GM21528 (cell line): Measurements from ENCODE around the gene USP6NL.
"Not testable (repeated sequence)": the region's sequence is repeated elsewhere in the genome, so short reads cannot be mapped to it uniquely, and the experiment has no call there.

Experiments
- ATAC-seq: cut with Tn5 transposase; IDR thresholded peaks from one replicate; pipeline ENCODE4 v1.9.1; 2021; ENCODE audit warnings: mild to moderate bottlenecking, moderate library complexity; ENCODE audit not compliant: unreplicated experiment, low FRiP score

The USP6NL gene

DNA sequence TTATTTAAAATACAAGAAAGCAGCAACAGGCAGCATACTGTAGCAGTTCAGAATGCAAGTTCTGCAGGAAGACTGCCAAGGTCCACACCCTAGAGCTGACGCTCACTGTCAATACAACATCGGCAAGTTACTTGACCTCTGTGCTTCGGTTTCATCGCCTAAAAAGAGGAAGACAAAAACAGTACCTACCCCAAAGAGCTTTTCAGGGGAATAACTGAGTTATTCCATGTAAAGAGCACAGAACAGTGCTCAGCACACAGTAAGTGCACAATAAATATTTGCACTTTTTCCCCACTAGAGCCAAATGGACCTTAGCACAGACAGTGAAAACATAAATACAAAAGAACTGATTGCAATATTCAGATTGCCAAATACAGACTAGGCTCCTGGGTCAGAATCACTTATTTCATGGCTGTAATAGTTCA, 88.6 kb downstream of the USP6NL start:
- no peak for ATAC-seq

DNA sequence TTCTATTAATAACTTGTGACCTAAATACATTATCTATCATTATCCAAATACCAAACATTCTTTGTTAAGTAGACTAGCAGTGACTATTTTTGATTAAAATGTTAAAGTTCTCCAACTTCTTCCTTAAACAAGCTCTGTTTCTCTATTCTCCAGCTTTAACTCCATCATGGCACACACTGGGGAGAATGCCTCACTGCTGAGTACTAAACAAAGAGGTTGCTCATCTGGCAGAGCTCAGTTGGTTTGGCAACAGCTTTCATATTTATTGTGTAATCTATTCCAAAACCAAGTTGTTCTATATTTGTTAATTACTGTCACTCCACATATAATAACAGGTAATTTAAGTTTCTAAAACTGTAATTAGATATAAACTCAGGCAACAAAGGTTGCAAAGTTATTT, 89.6 kb downstream of the USP6NL start:
- ATAC-seq: no peak

DNA sequence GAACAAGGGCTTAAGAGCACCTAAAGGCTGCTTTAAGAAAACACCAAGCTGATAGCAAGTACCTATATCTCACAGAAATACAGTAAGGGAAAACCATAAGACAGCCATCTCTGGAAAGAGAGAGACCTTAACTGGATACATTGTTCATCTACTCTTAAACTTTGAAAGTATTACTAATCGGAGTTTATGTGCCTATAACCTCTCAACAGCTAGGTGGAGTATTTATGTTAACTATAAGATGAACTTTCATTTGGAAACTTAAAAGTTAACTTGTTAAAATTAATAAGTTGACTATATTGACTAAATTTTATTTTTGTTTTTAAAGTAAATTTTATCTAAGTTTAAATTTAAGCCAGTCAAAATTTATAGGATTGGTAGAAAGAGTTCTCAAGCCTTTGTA, 90.6 kb downstream of the USP6NL start:
- no peak for ATAC-seq

DNA sequence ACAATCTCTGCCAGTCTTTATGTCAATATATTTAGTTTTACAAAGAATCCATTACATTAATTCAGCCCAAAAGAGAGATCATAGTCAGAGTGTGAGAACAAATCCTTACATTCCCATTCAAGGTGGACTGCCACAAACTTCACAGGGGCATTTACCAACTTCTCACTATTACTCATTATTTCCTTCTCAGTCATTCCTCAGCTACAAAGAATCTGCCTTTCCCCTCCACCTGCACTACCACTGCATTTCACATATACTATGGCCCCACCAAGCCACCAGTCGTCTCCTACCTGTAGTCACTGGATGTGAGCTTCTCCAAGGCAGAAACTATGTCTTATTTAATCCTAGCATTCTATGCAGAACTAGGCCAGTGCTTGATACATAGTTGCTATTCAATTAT, 94.3 kb downstream of the USP6NL start:
- no peak for ATAC-seq

DNA sequence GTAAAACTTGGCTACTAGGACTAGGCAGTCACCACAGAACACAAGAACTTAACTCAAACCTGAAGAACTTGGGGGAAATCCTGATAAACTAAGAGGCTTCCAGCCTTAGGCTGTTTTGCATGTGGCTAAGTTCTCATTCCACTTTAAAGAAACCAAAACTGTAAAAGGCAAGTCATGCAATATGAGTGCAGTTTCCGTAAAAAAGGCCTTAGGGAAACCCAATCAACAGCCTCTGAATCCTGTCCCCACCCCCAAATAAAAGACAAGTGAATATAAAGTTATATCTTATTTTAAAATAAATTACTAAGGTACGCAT, 95.1 kb downstream of the USP6NL start:
- peak; percentile 65 for ATAC-seq

DNA sequence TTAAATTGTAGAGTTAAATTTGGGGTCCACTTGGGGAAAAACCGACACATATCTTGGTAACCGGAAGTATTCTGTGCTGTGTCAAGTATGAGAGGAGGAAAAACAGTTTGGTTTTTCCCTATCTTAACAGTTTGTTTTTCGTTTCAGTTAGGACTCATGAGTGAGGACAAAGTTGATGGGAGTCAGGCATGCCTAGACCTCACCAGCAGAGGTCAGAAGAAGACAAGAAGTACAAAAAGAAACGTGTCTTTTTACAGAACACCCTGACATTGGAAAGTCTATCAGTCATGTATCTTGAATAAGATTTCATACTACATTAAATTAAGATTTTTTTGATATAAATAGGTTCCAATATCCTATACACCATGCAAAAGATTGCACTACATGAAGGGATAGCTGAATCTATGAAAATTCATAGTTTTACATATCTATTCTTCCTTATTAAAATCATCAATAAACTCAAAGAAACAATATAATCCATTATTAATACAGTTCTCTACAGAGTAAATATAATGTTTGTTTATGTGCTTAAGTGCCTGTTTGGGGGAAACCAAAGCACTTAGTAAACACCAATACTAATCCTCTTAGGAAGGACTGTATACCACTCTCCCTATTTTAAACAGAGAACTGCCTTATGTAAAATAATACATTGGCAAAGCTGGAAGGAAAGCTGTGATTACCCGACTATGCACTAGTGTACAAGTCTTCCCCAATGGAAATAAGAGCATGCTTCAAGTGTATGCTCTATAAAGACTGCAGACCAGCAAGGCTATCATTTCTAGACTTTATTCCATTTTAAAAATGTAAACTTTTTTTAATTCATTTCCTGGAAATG, 95.6 kb downstream of the USP6NL start:
- ATAC-seq: peak; percentile 64

DNA sequence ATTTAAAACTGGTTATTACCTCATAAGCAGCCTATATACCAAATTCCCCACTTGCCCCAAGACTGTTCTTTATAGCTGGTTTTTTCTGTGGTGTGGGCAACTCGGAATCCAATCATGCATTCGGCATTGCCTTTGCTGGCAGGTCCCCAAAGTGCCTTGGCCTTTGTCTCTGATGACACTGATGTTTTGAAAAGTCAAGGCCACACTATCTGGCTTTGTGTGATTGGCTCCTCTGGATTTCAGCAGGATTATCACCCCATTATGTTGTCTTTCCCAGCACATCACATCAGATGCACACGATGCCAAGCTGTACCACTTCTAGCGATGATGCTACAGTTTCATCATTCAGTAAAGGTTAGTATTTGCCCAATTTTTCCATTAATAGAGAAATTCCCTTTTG, 97.7 kb downstream of the USP6NL start:
- no peak for ATAC-seq

DNA sequence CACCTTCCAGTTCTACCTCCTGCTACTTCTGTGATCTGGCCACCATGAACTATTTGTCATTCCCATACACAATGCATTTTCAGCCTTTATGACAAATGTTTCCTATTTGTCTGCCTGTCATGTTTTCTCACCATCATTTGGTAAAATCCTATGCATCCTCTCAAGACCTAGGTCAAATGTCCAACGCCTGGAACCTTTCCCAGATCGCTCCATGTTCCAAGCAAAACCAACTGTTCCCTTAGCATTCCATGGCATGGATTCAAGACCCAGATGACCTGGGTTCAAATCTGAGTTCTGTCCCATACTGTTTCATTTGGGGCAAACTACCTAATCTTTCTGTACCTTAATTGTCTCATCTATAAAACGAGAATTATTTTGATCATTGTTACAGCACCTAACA, 98.9 kb downstream of the USP6NL start:
- ATAC-seq: no peak

DNA sequence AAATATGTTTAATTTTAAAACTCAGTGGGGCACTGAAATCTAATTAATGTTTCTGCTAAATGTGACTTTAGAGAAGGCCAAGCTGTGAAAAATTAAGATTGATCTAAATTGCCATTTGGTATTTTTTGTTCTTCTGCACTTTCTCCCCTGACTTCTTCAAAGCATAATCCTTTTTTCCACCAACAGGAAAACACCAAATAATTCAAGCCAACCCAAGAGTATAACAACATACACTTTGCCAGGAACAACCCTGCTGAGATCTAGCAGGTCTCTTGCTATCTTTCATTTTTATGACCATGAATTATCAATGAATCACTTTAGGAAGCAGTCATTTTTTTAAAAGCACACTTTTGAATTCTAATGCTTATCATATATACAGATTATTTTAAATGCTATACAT, 100.1 kb downstream of the USP6NL start:
- no peak for ATAC-seq

DNA sequence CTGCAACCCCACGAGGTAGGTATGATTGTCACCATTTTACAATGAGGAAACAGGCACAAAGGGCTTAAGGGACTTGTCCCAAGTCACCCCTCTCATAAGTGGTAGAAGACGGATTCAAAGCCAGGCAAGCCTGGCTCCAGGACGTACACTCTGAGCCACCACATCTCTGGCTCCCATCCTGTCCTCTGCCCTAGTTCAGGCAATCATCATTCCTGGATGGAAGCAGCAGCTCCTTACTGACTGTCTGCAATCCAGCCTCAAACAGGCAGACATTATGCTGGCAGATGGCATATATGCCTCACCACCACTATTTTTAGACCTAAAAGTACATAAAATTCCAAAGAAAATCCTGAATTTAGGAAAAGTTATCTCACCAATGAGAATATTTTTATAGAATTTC, 100.7 kb downstream of the USP6NL start:
- ATAC-seq: no peak

DNA sequence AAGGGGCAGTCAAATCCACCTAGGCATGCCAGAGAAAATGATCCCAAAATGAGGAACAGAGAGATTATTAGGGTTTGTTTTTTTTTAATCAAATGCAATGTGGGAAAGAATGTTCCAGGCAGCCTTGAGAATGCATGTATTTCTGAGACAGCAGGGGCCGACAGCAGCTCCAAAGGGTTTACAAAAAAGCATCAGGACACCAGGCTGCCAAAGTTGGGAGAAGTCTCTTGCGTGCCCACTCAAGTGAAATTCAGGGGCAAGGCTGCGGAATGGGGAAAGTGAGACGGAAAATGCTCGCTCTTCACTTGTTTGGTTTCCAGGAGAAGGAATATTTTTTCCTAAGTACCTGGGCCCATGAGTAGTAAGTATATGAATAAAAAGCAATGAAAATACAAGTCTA, 101.2 kb downstream of the USP6NL start:
- ATAC-seq: no peak

DNA sequence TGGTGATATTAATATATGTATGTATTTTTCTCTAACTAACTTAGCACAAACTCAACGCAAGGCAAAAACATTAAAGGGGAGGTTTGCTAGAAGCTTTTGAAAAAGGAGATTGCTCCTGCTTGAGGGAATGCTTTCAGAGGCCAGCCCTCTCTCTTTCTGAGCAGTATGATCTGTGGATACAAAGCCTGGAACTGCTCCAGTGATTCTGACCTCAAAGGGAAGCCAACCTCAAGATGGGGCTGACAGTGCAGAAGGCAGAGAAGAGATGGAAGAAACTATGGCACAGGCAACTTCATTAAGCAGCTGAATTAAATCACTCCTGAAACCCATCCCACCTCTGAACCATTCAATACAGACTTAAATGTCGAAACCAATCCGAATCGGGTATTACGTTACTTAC, 102.4 kb downstream of the USP6NL start:
- no peak for ATAC-seq

DNA sequence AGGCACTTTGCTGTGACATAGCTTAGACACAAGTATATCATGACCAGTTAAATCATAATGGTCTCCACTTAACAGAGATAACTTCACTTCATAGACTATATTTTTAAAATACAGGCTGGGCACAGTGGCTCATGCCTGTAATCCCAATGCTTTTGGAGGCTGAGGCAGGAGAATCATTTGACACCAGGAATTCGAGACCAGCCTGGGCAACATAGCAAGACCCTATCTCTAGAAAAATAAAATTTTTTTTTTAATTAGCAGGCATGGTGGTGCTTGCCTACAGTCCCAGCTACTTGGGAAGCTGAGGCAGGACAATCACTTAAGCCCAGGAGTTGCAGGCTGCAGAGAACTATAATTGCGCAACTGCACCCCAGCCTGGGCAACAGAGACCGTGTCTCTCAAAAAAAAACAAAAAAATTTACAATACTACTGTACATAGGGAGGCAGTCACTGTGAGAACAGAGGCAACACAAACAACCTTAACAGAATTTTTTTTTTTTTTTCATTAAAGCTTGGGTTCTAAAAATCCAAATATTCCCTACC, 105.1 kb downstream of the USP6NL start:
- no peak for ATAC-seq

DNA sequence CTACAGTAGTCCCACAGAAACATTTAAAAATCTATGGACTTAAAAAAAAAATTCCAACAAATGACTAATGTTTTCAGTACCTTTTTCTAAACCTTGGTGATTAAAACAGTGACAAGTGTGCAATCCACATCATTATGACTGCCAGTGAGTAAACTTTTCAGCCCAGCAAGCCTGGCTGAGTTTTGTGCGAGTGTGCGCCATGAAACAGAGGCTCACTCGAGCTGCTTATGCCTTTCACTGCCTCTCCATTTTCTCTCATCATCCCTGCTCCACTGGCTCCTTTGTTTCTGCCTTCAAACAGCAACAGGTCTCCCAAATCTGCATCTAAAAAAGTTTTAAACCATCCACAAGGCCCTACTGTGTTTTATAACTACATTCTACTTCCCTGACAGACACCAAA, 105.8 kb downstream of the USP6NL start:
- no peak for ATAC-seq

DNA sequence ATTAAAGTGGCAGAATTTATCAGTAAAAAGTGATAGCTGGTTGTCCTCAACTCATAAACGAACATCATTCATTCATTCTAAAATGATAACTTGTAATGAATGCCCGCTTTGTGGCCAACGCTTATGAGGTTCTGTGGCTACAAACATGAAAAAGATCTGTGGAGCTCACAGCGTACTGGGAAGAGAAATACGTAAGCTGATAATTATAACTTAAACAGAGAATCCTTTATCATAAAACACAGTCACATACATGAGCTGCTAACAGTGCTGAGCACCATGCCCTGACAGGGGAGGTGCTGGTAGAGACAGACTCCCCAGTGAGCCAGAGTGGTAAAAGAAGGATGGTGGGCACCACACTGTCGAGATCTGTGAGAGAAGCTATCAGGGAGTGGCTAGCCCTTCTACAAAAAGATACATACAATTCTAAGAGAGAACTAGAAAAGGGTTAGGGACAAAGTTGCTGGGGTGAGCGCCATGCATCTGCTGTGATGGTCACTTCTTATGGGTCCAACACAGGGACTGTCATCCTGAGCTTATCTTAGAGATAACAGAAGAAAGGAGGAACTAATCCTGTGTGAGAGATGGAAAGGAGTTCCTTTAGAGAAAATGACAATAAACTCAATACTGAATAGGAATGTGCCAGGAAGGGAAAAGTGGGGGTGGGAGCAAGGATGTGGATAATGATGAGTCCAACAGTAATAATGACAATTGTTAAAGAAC, 106.7 kb downstream of the USP6NL start:
- no peak for ATAC-seq

DNA sequence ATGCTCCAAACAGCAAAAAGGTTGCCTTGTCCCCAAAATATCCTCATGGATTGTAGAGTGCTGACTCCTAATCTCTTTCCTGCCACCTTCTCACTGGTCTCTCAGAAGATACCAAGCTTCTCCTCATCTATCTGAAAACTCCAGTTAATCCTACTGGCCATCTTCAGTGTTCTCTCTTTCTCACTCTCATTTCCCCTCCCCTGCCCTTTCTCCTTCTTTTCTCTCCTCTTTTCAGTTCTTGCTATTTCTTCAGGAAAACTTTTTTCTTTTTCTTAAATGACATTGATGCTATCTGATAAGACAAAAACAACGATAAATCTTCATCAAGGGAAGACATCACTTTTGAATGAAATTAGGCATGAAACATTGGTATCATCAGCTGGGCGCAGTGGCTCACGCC, 109.8 kb downstream of the USP6NL start:
- ATAC-seq: no peak

DNA sequence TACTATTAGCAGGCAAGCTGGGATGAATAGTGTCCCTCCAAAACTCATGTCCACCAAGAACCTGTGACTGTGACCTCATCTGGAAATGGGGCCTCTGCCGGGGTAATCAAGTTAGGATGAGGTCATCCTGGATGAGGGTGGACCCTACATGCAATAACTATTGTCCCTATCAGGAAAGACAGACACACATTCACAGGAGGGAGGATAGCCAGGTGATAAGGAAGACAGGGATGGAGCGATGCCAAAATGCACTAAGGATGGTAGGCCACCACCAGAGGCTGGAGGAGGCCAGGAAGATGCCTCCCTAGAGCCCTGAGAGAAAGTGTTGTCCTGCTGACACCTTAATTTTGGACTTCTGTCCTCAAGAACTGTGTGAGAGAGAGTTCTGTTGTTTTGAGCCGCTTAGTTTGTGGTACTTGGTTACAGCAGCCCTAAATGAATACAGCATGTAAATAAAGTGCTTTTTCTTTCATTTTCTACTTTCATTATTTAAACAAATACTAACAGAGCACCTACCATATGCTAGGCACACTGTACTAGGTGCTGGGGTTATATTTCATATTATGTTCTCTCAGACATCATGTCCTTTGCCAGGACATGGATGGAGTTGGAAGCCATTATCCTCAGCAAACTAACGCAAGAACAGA, 111.9 kb downstream of the USP6NL start:
- ATAC-seq: no peak

DNA sequence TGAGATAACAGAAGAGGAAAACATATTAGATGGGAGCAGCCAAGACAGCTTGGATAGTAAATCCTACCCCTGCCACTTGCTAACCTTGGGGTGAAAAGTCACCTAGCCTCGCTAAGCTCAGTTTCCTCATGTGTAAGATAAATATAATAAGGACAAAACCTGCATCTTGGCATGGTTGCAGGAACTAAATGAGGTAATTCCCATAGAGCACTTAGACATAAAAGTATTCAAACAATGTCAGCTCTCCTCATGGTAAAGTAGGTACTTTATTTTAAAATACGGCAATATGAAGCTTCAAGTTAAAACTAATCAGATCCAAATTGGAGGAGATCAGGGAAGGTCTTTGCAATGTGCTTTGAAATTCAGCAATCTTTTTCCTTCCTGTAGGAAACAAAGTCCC, 113.1 kb downstream of the USP6NL start:
- no peak for ATAC-seq

DNA sequence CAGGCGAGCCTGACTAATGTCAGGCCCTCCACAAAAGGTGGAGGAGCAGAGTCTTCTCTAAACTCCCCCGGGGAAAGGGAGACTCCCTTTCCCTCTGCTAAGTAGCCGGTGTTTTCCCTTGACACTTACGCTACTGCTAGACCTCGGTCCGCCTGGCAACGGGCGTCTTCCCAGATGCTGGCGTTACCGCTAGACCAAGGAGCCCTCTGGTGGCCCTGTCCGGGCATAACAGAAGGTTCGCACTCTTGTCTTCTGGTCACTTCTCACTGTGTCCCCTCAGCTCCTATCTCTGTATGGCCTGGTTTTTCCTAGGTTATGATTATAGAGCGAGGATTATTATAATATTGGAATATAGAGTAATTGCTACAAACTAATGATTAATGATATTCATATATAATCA, 116.5 kb downstream of the USP6NL start:
- ATAC-seq: not testable (repeated sequence)

DNA sequence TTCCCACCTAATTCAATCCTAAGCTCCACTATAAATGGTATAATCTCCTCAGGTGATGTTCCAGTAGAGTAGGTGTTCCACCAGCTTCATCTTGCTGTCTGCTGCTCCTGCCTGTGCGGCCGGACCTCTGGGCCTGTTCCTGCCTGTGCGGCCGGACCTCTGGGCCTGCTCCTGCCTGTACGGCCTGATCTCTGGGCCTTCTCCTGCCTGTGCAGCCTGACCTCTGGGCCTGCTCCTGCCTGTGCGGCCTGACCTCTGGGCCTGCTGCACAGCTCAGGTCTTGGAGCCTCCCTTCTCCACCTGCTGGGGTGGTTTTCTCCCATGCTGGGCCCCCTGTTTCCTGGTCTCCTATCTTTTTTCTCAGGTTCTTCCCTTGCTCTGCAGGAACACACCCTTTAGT, 117.8 kb downstream of the USP6NL start:
- ATAC-seq: no peak

DNA sequence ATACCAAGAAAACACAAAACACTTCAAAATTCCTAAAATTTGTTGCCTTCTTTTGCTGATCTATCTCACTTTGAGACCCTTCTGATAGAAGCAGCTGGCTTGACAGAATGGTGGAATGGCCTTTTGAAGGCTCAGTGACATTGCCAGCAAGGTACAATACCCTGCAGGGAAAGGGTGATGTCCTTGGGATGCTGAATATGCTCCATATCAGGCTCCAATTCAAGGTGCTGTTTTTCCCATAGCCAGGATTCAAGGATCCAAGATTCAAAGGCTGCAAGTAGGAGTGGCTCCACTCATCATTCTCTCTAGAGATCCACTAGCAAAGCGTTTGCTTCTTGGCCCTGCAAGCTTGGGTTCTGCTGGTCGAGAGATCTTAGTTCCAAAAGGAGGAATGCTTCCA, 120.4 kb downstream of the USP6NL start:
- ATAC-seq: no peak
